GM12873 (cell line): ENCODE data around the gene XYLT1.

Experiments used
- CTCF ChIP-seq: IDR thresholded peaks from 2 replicates; pipeline ENCODE4 v1.5.1; 2012; ENCODE audit warnings: low read depth, mild to moderate bottlenecking, moderate library complexity, low read length, control low read depth; ENCODE audit not compliant: insufficient read depth; ENCODE audit errors: missing control alignments

The XYLT1 gene

GRCh38 chr16:17373533-17373932 is 97.2 kb downstream of the XYLT1 start:
- no peak for TF ChIP-seq CTCF

GRCh38 chr16:17372386-17372785 is 98.4 kb downstream of the XYLT1 start:
- no peak for TF ChIP-seq CTCF

GRCh38 chr16:17371299-17371698 is 99.5 kb downstream of the XYLT1 start:
- no peak for TF ChIP-seq CTCF

- TF ChIP-seq CTCF = no peak
These were observed 100.0 kb downstream of the XYLT1 start for GRCh38 chr16:17370731-17371285.

GRCh38 chr16:17370223-17370707 is 100.5 kb downstream of the XYLT1 start:
- no peak for TF ChIP-seq CTCF

- no peak for TF ChIP-seq CTCF
These were observed 101.1 kb downstream of the XYLT1 start for GRCh38 chr16:17369421-17370222.

- TF ChIP-seq CTCF = no peak
These were observed 101.8 kb downstream of the XYLT1 start for GRCh38 chr16:17368951-17369350.
